ENCODE results near the gene C16orf95.
A peak's percentile ranks its signal among the peaks of the same experiment; 100 is the strongest.

C16orf95 gene

DNA sequence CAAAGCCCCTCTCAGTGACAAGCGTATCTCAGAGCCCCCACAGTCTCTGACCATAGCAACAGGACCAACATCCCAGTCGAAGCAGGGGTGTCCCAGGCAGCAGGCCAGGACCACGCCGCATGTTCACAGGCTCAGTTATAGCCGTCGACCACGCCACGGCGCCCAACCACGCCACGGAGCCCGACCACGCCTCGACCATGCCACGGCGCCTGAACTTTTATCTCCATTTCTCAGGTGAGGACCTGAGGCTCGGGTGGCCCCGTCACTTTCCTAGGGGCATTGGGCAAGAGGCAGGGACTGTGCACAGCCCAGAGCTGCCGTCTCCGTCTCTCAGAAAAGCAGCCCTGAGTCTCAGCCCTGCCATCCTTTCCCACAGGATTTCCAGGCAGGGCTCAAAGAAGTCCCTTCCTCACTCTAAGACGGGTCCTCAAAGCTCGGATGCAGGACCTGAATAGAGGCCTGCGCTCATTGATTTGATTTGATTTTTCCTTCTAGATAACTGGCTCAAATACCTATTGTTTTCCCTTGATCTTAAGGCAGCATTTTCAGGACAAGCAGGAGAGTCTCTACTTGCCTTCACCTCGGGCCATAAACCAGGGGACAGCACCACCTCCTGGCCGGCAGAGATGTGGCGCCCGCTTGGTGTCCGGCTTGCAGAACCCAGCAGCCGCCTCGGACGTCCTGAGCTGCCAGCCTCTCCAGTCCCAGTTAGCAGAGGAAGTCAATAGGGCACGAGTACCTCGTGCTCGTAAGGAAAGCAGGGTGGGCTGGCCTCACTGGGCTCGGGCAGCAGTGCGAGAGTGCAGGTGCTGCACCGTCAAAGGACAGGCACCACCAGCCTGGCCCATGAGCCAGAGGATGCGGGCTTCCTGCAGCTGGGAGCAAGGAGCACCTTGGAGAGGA, 38.8 kb downstream of the C16orf95 start:
- TF ChIP-seq, protein P1, sequence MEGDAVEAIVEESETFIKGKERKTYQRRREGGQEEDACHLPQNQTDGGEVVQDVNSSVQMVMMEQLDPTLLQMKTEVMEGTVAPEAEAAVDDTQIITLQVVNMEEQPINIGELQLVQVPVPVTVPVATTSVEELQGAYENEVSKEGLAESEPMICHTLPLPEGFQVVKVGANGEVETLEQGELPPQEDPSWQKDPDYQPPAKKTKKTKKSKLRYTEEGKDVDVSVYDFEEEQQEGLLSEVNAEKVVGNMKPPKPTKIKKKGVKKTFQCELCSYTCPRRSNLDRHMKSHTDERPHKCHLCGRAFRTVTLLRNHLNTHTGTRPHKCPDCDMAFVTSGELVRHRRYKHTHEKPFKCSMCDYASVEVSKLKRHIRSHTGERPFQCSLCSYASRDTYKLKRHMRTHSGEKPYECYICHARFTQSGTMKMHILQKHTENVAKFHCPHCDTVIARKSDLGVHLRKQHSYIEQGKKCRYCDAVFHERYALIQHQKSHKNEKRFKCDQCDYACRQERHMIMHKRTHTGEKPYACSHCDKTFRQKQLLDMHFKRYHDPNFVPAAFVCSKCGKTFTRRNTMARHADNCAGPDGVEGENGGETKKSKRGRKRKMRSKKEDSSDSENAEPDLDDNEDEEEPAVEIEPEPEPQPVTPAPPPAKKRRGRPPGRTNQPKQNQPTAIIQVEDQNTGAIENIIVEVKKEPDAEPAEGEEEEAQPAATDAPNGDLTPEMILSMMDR (conservative IDR thresholded peaks at IDR 0.05; ENCODE audit: control insufficient read depth, insufficient read depth, low read depth, low read length) = peak; percentile 84
- H3K4me3 ChIP-seq (ENCODE audit: control insufficient read depth, low read depth, low read length) = no peak overlapping the region
- DNase-seq (ENCODE audit: low read depth) = peak; percentile 74

GRCh38 chr16:87276924-87277323, 40.3 kb downstream of the C16orf95 start:
- TF ChIP-seq, protein P1 (conservative IDR thresholded peaks at IDR 0.05; ENCODE audit: control insufficient read depth, insufficient read depth, low read depth, low read length) = no peak
- H3K4me3 ChIP-seq (ENCODE audit: control insufficient read depth, low read depth, low read length) = no peak overlapping the region
- DNase-seq (ENCODE audit: low read depth) = no peak

DNA sequence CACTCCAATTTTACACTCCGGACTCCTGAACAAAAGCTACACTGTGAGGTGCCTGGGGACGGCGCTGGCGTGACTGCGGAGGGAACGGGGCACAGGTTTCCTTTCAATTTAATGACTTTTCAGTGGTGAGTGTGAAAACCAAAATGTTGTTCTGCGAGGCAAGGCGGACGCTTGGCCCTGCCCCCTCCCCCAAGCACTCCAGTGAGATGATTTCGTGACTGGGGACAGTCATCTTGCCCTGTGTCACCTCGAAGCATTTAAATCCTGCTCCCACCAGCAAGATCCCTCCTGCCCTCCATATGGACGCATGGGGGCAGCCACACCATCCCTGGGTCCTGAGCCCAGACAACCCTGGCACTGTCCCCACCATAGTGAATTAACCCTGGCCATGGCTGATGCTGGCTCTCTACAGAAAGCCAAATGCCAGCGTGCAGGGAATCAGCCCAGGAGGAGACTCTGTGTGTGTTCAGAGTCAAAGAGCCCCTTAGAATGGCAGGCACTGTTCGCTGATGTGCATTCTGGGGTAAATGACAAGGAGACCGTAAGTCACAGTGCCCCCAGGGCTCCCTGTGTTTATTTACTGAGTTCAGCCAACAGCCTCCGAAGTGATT, 41.0 kb downstream of the C16orf95 start:
- TF ChIP-seq, protein P1 (conservative IDR thresholded peaks at IDR 0.05; ENCODE audit: control insufficient read depth, insufficient read depth, low read depth, low read length) = no peak
- no peak overlapping the region for H3K4me3 ChIP-seq (ENCODE audit: control insufficient read depth, low read depth, low read length)
- no peak for DNase-seq (ENCODE audit: low read depth)

- TF ChIP-seq, protein P1 (conservative IDR thresholded peaks at IDR 0.05; ENCODE audit: control insufficient read depth, insufficient read depth, low read depth, low read length) = no peak
- no peak for DNase-seq (ENCODE audit: low read depth)
- no peak overlapping the region for H3K4me3 ChIP-seq (ENCODE audit: control insufficient read depth, low read depth, low read length)
These were observed 42.4 kb downstream of the C16orf95 start for GRCh38 chr16:87274794-87275193.

GRCh38 chr16:87273471-87274030, 43.6 kb downstream of the C16orf95 start:
- no peak overlapping the region for H3K4me3 ChIP-seq (ENCODE audit: control insufficient read depth, low read depth, low read length)
- no peak for DNase-seq (ENCODE audit: low read depth)
- TF ChIP-seq, protein P1 (conservative IDR thresholded peaks at IDR 0.05; ENCODE audit: control insufficient read depth, insufficient read depth, low read depth, low read length) = no peak

DNA sequence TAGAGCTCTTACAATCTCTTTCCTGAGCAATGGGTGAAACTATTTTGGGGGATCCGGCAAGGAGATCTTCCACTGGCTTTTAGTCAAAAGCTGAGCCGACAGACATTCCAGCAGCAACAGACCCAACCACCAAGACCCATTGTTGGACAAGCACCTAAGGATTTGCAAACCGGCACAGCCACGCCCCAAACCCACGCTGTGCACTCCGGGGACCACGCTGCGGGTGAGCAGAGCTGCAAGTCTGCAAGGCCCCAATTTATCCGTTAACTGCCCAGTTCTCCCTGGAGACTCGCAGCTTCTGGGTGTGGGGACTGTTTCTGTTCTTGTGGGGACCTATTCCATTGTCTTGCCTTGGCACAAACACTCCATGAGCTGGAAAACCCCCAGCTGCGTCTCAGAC, 45.9 kb downstream of the C16orf95 start:
- no peak for DNase-seq (ENCODE audit: low read depth)
- no peak overlapping the region for H3K4me3 ChIP-seq (ENCODE audit: control insufficient read depth, low read depth, low read length)
- TF ChIP-seq, protein P1 (conservative IDR thresholded peaks at IDR 0.05; ENCODE audit: control insufficient read depth, insufficient read depth, low read depth, low read length) = no peak
